H9 (cell line): ENCODE results near the gene ROBO1. TPM values are rescaled to one million over a fixed set of nuclear protein-coding genes. Genes with fewer than 3 reads are reported as not detected.

Experiments
- DNase-seq: peaks from one replicate; pipeline ENCODE4 v3.0.0-alpha.2; 2017
- H2AFZ ChIP-seq: one replicate; pipeline ENCODE4 v1.6.1; 2013; ENCODE audit warnings: mild to moderate bottlenecking, low read length, control low read depth, moderate library complexity
- H2AK5ac ChIP-seq: 2 replicates; pipeline ENCODE4 v1.6.1; 2013; ENCODE audit warnings: low read length, control low read depth, mixed read lengths; ENCODE audit not compliant: insufficient read length
- H2BK120ac ChIP-seq: one replicate; pipeline ENCODE4 v1.6.1; 2013; ENCODE audit warnings: low read depth, mild to moderate bottlenecking, low read length, control low read depth, inconsistent platforms; ENCODE audit not compliant: poor library complexity, severe bottlenecking
- H2BK12ac ChIP-seq: 2 replicates; pipeline ENCODE4 v1.6.1; 2013; ENCODE audit warnings: low read length, control low read depth, mixed read lengths, low read depth; ENCODE audit not compliant: insufficient read length
- H2BK15ac ChIP-seq: 2 replicates; pipeline ENCODE4 v1.6.1; 2013; ENCODE audit warnings: low read depth, low read length, control low read depth
- H2BK20ac ChIP-seq: one replicate; pipeline ENCODE4 v1.6.1; 2013; ENCODE audit warnings: low read depth, mild to moderate bottlenecking, low read length, control low read depth, inconsistent platforms; ENCODE audit not compliant: poor library complexity, severe bottlenecking
- H2BK5ac ChIP-seq: 2 replicates; pipeline ENCODE4 v1.6.1; 2013; ENCODE audit warnings: low read length, control low read depth, mixed read lengths; ENCODE audit not compliant: insufficient read length
- H3K14ac ChIP-seq: 2 replicates; pipeline ENCODE4 v1.6.1; 2013; ENCODE audit warnings: low read length, control low read depth; ENCODE audit not compliant: insufficient read depth
- H3K18ac ChIP-seq: 2 replicates; pipeline ENCODE4 v1.6.1; 2013; ENCODE audit warnings: low read depth, mild to moderate bottlenecking, mixed read lengths, low read length, control low read depth; ENCODE audit not compliant: insufficient read length
- H3K23ac ChIP-seq: 2 replicates; pipeline ENCODE4 v1.6.1; 2013; ENCODE audit warnings: low read length, control low read depth, mixed read lengths, low read depth; ENCODE audit not compliant: insufficient read length
- H3K23me2 ChIP-seq: 2 replicates; pipeline ENCODE4 v1.6.1; 2013; ENCODE audit warnings: low read depth, mild to moderate bottlenecking, mixed read lengths, low read length, control low read depth; ENCODE audit not compliant: insufficient read length, poor library complexity, severe bottlenecking
- H3K27ac ChIP-seq: 2 replicates; pipeline ENCODE4 v1.5.1; 2013; ENCODE audit warnings: low read length, control low read depth, mixed read lengths, low read depth; ENCODE audit not compliant: insufficient read length
- H3K27me3 ChIP-seq: 2 replicates; pipeline ENCODE4 v1.6.1; 2013; ENCODE audit warnings: low read length, control low read depth, inconsistent platforms; ENCODE audit not compliant: insufficient read depth
- H3K4ac ChIP-seq: 2 replicates; pipeline ENCODE4 v1.6.1; 2013; ENCODE audit warnings: low read depth, mild to moderate bottlenecking, control low read depth, inconsistent platforms, low read length, moderate library complexity
- H3K4me1 ChIP-seq: 2 replicates; pipeline ENCODE4 v1.6.1; 2013; ENCODE audit warnings: low read length, control low read depth, inconsistent platforms; ENCODE audit not compliant: insufficient read depth
- H3K4me2 ChIP-seq: 2 replicates; pipeline ENCODE4 v1.6.1; 2013; ENCODE audit warnings: low read length, control low read depth, mixed read lengths; ENCODE audit not compliant: insufficient read length, insufficient read depth
- H3K56ac ChIP-seq: 2 replicates; pipeline ENCODE4 v1.6.1; 2013; ENCODE audit warnings: low read depth, mild to moderate bottlenecking, mixed read lengths, low read length, control low read depth; ENCODE audit not compliant: insufficient read length
- H3K79me1 ChIP-seq: 2 replicates; pipeline ENCODE4 v1.6.1; 2013; ENCODE audit warnings: low read depth, mild to moderate bottlenecking, moderate library complexity, low read length, control low read depth, inconsistent platforms; ENCODE audit not compliant: insufficient read depth, poor library complexity, severe bottlenecking
- H3K79me2 ChIP-seq: 2 replicates; pipeline ENCODE4 v1.6.1; 2013; ENCODE audit warnings: low read length, control low read depth, inconsistent platforms; ENCODE audit not compliant: insufficient read depth
- H3K9ac ChIP-seq: 2 replicates; pipeline ENCODE4 v1.6.1; 2013; ENCODE audit warnings: low read length, control low read depth, mixed read lengths; ENCODE audit not compliant: insufficient read length; ENCODE audit errors: extremely low read depth
- H3K9me3 ChIP-seq: one replicate; pipeline ENCODE4 v1.6.1; 2013; ENCODE audit warnings: low read depth, low read length, inconsistent platforms; ENCODE audit not compliant: control insufficient read depth
- H3T11ph ChIP-seq: one replicate; pipeline ENCODE4 v1.6.1; 2013; ENCODE audit warnings: mild to moderate bottlenecking, low read length, control low read depth, inconsistent platforms
- H4K20me1 ChIP-seq: one replicate; pipeline ENCODE4 v1.6.1; 2013; ENCODE audit not compliant: control insufficient read depth, insufficient read length, insufficient read depth
- H4K5ac ChIP-seq: 2 replicates; pipeline ENCODE4 v1.6.1; 2013; ENCODE audit warnings: low read depth, mild to moderate bottlenecking, mixed read lengths, low read length, control low read depth; ENCODE audit not compliant: insufficient read length
- H4K8ac ChIP-seq: replicated peaks from 2 replicates; pipeline ENCODE4 v1.6.1; 2013; ENCODE audit warnings: low read length, control low read depth, mixed read lengths, low read depth; ENCODE audit not compliant: insufficient read length
- H4K91ac ChIP-seq: 2 replicates; pipeline ENCODE4 v1.6.1; 2013; ENCODE audit warnings: low read depth, mild to moderate bottlenecking, moderate library complexity, mixed read lengths, low read length, control low read depth; ENCODE audit not compliant: insufficient read length
- H3K27ac Mint-ChIP-seq, 3 experiments: 2 replicates in 2 of 3; 3 replicates in 1 of 3; pipeline ENCODE4 v1.8.0; 2020 to 2021; ENCODE audit warnings: mixed read lengths in 3 of 3, mild to moderate bottlenecking in 1 of 3, moderate library complexity in 1 of 3
- H3K27me3 Mint-ChIP-seq: 2 replicates; pipeline ENCODE4 v1.8.0; 2021; ENCODE audit warnings: low read depth, mild to moderate bottlenecking, moderate library complexity, mixed read lengths
- H3K36me3 Mint-ChIP-seq, 3 experiments: 2 replicates in 2 of 3; 3 replicates in 1 of 3; pipeline ENCODE4 v1.8.0; 2020 to 2021; ENCODE audit warnings: low read depth in 3 of 3, mixed read lengths in 3 of 3; ENCODE audit not compliant: insufficient read depth in 1 of 3
- H3K4me1 Mint-ChIP-seq, 2 experiments: 2 replicates each; pipeline ENCODE4 v1.8.0; 2020; ENCODE audit warnings: mixed read lengths in 2 of 2
- H3K4me3 Mint-ChIP-seq, 2 experiments: 2 replicates in 1 of 2; 3 replicates in 1 of 2; pipeline ENCODE4 v1.8.0; 2020 to 2021; ENCODE audit warnings: mild to moderate bottlenecking in 2 of 2, mixed read lengths in 2 of 2, moderate library complexity in 1 of 2
- H3K9me3 Mint-ChIP-seq, 2 experiments: 2 replicates in 1 of 2; 3 replicates in 1 of 2; pipeline ENCODE4 v1.8.0; 2020; ENCODE audit warnings: mild to moderate bottlenecking in 2 of 2, mixed read lengths in 2 of 2, moderate library complexity in 1 of 2
- CTCF ChIP-seq: fragments of 200-600 bp; sonication (generic); conservative IDR thresholded peaks from 3 replicates; pipeline ENCODE4 v1.8.0; 2021; ENCODE audit warnings: antibody characterized with exemption, mild to moderate bottlenecking
- WGBS: extraction: QIAGEN DNeasy Blood & Tissue Kit; methylation state at CpG from one replicate; pipeline ENCODE4 v1.1.7; 2013; ENCODE audit warnings: missing lambda C conversion rate, low lambda C conversion rate, mixed read lengths; ENCODE audit not compliant: insufficient read length; ENCODE audit errors: extremely low coverage; 5-methylcytosine and 5-hydroxymethylcytosine counted together
- total RNA-seq: library from RNA; stranded (reverse); gene quantifications from 2 replicates; pipeline ENCODE4 v1.2.1, GENCODE V29; 2021

ROBO1 gene
- total RNA-seq, 1 experiment from 2014 or later = 62.7 TPM

DNA sequence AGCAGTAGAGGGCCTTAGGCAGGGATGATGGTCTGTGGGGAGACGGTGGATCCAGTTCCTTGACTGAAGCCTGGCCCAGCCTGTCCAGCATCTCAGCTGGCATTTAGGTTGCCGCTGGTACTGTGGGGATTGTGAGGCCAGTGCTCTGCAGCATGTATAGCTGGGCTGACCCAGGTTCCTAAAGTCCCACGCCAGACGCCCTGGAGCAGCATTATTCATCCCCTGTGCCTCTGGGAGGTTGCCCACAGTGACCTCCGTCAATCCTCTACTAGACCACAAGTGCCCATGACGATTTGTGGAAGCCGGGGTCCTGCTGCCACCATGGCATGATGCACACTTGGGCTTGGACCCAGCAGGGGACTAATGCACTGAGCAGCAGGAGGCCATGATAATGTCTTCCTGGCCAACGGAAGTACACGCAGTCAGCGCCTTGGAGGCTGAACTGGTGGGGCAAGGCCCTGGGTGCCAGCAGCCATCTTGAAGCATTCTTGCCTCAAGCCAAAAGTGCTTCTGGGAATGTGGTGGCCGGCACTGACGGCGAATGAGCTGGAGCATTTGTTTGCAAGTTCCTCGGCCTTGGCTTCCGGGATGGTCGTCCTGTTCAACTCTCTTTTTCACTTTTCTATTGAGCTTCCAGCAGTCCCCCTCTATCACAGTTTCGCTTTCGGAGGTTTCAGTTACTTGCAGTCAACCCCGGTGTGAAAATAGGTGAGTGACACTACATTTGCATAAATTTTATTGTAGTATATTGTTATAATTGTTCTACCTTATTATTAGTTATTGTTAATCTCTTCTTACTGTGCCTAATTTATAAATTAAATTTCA, 949.4 kb downstream of the ROBO1 start:
- Mint-ChIP-seq H3K27ac (no peak overlapping the region), H3K9me3 (peaks cover 0 to 4% of the 10 kb centered on the region in 2 experiments; a peak in 2 of 5 replicates), H3K4me3 (no peak overlapping the region), H3K4me1 (0 out of 4 replicates have a peak, but pooled peaks cover 0 to 2% of the 10 kb centered on the region in 2 experiments), H3K36me3 (peaks cover 0 to 2% (median 1%) of the 10 kb centered on the region in 3 experiments; a peak in 4 of 7 replicates), H3K27me3 (no peaks in the 10 kb centered on the region)
- no peak overlapping the region for H4K5ac ChIP-seq
- no peak overlapping the region for H4K8ac ChIP-seq
- H4K91ac ChIP-seq = no peak overlapping the region
- no CpG with 5 or more reads among the region's 19 CpGs for WGBS
- no peak overlapping the region for H3K9ac ChIP-seq
- no peak overlapping the region for H2BK15ac ChIP-seq
- no peaks in the 10 kb centered on the region for H3K27me3 ChIP-seq
- no peak overlapping the region for H3K23ac ChIP-seq
- H3K56ac ChIP-seq = no peak overlapping the region
- no peak overlapping the region for H3K27ac ChIP-seq
- H3K4me2 ChIP-seq = no peak overlapping the region
- no peaks in the 10 kb centered on the region for H3K79me1 ChIP-seq
- no peak overlapping the region for H2BK120ac ChIP-seq
- no peak overlapping the region for H3K14ac ChIP-seq
- no peak overlapping the region for H3T11ph ChIP-seq
- H2BK5ac ChIP-seq = no peak overlapping the region
- H2BK20ac ChIP-seq = no peak overlapping the region
- H3K9me3 ChIP-seq = no peaks in the 10 kb centered on the region
- H3K18ac ChIP-seq = no peak overlapping the region
- no peak for TF ChIP-seq CTCF
- H3K23me2 ChIP-seq = no peaks in the 10 kb centered on the region
- H2AFZ ChIP-seq = no peak overlapping the region
- no peak overlapping the region for H2BK12ac ChIP-seq
- H3K79me2 ChIP-seq = no peaks in the 10 kb centered on the region
- H3K4ac ChIP-seq = no peak overlapping the region
- DNase-seq = no peak
- H2AK5ac ChIP-seq = no peak overlapping the region
- H3K4me1 ChIP-seq = no peaks in the 10 kb centered on the region
- H4K20me1 ChIP-seq = no peaks in the 10 kb centered on the region
